Measurements from ENCODE around the gene THY1.
"Not testable (repeated sequence)": the region's sequence is repeated elsewhere in the genome, so short reads cannot be mapped to it uniquely, and the experiment has no call there.

GRCh38 chr11:119405448-119405847 lies 17.5 kb downstream of the THY1 start:
- not testable (repeated sequence) for TF ChIP-seq CTCF (conservative IDR thresholded peaks at IDR 0.05; ENCODE audit: low read length); EZH2phosphoT487 (IDR thresholded peaks at IDR 0.05; ENCODE audit: borderline replicate concordance, low read depth, low read length)

Data from OCI-LY7 (cell line).